ENCODE data around the gene TMA7.
"Not testable (repeated sequence)": the region's sequence is repeated elsewhere in the genome, so short reads cannot be mapped to it uniquely, and the experiment has no call there.

The TMA7 gene

DNA sequence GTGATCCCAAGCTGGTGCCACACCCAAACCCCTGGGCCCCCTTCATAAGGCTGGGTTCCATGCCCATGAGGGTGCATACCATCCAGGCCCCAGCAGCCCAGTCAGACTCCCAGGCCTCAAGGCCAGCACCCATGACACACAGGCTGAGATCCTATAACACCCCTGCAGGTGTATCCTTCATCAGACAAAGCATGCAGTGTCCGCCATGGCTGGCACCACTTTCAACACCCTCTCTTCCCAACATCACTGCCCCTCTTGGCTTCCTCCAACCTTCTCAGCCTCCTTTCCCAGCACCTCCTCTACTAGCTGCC lies 3.6 kb upstream of the TMA7 start:
- DNase-seq (ENCODE audit: low spot score): no peak

DNA sequence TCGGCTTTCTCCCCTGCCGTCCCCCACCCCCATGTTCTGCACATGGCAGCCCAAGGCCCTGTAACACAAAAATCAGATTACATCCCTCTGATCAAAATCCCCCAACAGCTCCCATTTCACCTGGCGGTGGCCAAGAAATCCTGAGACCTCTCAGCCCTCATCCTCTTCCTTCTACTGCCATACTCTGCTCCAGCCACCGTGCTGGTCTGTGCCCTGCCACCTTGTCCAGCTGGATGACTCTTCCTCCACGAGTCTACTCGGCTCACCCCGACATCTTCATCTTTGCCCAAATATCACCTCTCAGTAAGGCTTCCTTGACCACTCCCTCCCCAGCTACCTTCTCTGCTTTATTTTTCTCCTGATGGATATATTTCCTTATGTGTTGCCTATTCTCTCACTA lies 3.2 kb upstream of the TMA7 start:
- no peak for DNase-seq (ENCODE audit: low spot score)

GRCh38 chr3:48437812-48438211 lies 2.2 kb upstream of the TMA7 start:
- DNase-seq (ENCODE audit: low spot score): no peak

GRCh38 chr3:48440590-48440958 lies 517 bp downstream of the TMA7 start:
- no peak for DNase-seq (ENCODE audit: low spot score)

GRCh38 chr3:48441940-48442339 lies 1.9 kb downstream of the TMA7 start:
- DNase-seq (ENCODE audit: low spot score): no peak

GRCh38 chr3:48445277-48445882 lies 5.3 kb downstream of the TMA7 start:
- no peak for DNase-seq (ENCODE audit: low spot score)

DNA sequence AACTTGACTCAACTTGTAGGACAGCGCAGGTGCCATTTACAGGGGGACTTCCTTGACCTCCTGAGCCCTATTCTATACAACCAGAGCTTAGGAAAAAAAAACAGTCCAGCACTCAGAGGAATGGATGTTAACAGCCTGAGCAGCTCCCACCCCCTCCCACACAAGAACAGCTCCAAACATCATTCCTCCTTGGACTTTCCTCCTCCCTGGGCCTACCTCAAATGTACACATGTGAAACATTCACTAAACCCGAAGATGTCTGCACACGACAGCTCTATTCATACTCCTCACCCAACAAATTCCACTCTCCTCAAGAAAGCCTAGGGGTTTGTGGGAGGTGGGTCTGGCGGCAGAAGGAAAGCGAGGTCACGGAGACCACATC lies 6.0 kb downstream of the TMA7 start:
- no peak for DNase-seq (ENCODE audit: low spot score)

- peak; percentile 90 for DNase-seq (ENCODE audit: low spot score)
These were observed 6.6 kb downstream of the TMA7 start, which contains the start of gene ATRIP for GRCh38 chr3:48446425-48447193. TSS of gene ATRIP (plus strand) at chr3:48446737. CDS start at chr3:48446846, 109 bp downstream.

DNA sequence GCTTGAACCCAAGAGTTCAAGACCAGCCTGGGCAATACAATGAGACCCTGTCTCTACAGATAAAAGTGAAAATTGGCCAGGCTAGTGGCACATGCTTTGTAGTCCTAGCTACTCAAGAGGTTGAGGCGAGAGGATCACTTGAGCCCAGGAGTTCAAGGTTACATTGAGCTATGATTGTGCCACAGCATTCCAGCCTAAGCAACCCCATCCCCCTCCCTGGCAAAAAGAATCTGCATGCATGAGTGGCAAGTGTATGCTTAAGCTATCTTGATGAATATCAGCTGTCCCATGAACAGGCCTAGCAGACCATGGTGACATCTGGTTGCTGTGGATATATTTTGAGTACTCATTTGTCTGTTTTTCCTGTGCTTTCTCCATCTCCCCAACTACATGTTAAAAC lies 11.2 kb downstream of the TMA7 start:
- DNase-seq (ENCODE audit: low spot score): no peak

DNA sequence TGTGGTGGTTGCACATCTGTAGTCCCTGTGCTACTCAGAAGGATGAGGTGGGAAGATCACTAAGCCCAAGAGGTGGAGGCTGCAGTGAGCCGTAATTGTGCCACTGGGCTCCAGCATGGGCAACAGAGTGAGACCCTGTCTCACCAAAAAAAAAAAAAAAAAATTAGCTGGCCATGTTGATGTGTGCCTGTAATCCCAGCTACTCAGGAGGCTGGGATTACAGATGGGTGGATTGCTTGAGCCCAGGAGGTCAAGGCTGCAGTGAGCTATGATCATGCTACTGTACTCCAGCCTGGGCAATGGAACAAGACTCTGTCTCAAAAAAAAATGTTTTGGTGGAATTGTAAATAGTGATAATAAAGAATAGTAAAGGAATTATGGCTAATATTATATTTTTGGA lies 16.4 kb downstream of the TMA7 start:
- DNase-seq (ENCODE audit: low spot score): no peak

GRCh38 chr3:48459331-48459730 lies 19.3 kb downstream of the TMA7 start:
- DNase-seq (ENCODE audit: low spot score): no peak

- DNase-seq (ENCODE audit: low spot score): no peak
These were observed 19.9 kb downstream of the TMA7 start for GRCh38 chr3:48459773-48460516.

GRCh38 chr3:48460517-48460902 lies 20.5 kb downstream of the TMA7 start:
- DNase-seq (ENCODE audit: low spot score): no peak

GRCh38 chr3:48461767-48462166 lies 21.7 kb downstream of the TMA7 start:
- not testable (repeated sequence) for DNase-seq (ENCODE audit: low spot score)

- no peak for DNase-seq (ENCODE audit: low spot score)
These were observed 23.6 kb downstream of the TMA7 start for GRCh38 chr3:48463703-48464102.

GRCh38 chr3:48464713-48465221 lies 24.7 kb downstream of the TMA7 start:
- DNase-seq (ENCODE audit: low spot score): no peak

DNA sequence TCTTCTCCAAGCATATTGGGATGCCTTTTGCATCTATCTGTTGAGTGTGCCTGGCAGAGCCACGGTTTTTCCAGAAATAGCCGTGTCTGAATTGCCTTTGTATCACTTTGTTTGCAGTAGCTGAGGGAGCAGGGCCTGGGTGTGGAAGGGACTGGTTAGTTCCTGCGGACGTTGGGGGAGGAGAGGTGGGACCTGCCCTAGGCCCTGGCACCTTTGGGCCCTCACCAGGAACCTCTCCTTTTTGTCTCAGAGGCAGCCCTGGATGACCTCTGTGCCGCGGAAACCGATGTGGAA lies 25.1 kb downstream of the TMA7 start:
- no peak for DNase-seq (ENCODE audit: low spot score)

DNA sequence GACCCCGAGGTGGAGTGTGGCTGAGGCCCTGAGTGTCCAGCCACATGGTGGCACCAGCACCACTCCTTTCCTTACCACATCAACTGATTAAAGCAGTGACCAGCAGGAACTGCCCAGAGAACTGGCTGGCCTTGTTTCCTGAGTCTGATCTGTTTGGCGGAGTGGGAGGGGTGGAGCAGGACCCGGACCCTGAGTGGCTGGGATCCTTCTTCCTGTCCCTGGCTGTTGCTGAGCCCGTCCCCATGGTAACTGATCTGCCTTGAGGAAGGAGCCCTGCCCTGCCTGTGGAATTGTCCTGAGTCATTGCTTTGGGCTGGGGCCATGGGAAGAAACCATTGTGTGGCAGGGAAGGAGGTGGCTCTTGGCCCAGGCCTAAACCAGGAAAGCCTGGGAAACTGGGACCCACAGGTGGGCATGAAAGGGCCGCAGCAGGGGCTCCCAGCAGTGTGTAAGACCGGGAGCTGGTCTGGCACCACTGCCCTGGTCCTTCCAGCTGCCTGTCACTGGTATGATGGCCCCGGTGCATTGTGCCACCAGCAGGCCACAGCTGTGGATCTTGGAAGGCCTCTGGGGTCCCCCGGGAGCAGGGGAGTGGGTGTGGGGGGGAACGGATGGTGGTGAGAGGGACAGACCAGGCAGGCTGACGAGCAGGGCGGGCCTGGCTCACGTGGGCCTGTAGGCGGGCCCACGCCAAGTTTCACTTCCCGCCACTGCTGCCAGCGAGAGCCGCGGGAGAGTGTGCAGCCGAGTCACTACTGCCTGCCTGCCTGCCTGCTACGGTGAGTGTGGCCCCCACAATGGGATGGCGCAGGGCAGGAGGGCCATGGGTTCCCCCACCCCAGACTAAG lies 25.7 kb downstream of the TMA7 start:
- DNase-seq (ENCODE audit: low spot score): peak; percentile 89

- peak; percentile 27 for DNase-seq (ENCODE audit: low spot score)
These were observed 26.5 kb downstream of the TMA7 start for GRCh38 chr3:48466386-48467109.

DNA sequence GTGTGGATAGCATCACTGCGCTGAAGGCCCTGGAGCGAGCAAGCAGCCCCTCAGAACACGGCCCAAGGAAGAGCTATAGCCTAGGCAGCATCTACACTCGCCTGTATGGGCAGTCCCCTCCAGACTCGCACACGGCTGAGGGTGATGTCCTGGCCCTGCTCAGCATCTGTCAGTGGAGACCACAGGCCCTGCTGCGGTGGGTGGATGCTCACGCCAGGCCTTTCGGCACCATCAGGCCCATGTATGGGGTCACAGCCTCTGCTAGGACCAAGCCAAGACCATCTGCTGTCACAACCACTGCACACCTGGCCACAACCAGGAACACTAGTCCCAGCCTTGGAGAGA lies 27.0 kb downstream of the TMA7 start:
- no peak for DNase-seq (ENCODE audit: low spot score)

DNA sequence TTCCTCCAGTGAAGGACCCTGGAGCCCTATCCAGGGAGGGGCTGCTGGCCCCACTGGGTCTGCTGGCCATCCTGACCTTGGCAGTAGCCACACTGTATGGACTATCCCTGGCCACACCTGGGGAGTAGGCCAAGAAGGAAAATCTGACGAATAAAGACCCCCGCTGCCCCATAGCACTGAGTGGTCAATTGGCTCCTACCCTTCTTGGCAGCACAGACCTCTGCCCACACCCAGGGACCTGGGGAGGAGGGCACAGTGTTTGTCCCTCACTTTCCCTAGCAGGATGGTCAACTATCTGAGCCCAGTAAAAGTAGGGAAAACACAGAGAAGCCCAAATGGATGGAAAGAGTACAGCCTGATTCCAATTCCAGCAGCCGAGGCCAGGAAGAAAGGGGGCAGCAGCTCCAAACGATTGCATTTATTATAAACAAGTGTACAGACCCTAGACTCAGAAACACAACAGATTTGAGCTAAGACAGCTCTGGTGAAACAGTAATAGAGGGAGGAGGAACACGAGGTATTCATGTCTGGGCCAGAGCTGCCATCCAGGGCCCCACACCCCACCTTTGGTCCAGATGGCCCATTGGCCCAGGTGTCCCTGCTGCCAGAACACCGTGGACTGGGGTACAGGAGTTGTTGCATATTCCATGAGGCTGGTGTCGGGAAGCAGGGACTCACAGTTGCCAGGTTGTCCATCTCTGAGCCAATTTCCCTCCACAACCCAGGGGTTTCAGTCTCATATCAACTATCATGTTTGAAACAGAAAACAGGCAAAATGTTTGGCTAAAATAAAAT lies 27.6 kb downstream of the TMA7 start:
- DNase-seq (ENCODE audit: low spot score): no peak

Data from activated CD4-positive, alpha-beta T cell treated with anti-CD3 and anti-CD28 coated beads, Interleukin-2, Interleukin-4, amounts not matched to agents 100 ng/mL and 50 ng/mL, durations not matched to agents 16 hours and 8 hours (primary cell).